ENCODE measurements around the gene EPHB1. TPM values are rescaled to one million over a fixed set of nuclear protein-coding genes. Genes with fewer than 3 reads are reported as not detected.

Gene EPHB1
- total RNA-seq, 1 donor from 2014 or later, result 0.53 TPM

GRCh38 chr3:134881305-134881704 lies 86.2 kb downstream of the EPHB1 start:
- Histone ChIP-seq H3K27me3 (no peaks in the 10 kb centered on the region), H3K4me1 (no peaks in the 10 kb centered on the region), H3K9me3 (no peaks in the 10 kb centered on the region), H3K27ac (no peak overlapping the region), H3K4me3 (no peak overlapping the region), H3K36me3 (no peaks in the 10 kb centered on the region)
- intact Hi-C loops (cut with DNase I), result no loop called here
- DNase-seq (ENCODE audit: low spot score in 2 of 2), result no peak
- no peak for TF ChIP-seq CTCF (IDR thresholded peaks at IDR 0.05)

- intact Hi-C loops (cut with DNase I), result no loop called here
- H3K36me3 ChIP-seq, result no peaks in the 10 kb centered on the region
- H3K9me3 ChIP-seq, result no peaks in the 10 kb centered on the region
- H3K27me3 ChIP-seq, result no peaks in the 10 kb centered on the region
- no peak overlapping the region for H3K27ac ChIP-seq
- no peak for DNase-seq (ENCODE audit: low spot score in 2 of 2)
- H3K4me1 ChIP-seq, result no peaks in the 10 kb centered on the region
- no peak for TF ChIP-seq CTCF (IDR thresholded peaks at IDR 0.05)
- no peak overlapping the region for H3K4me3 ChIP-seq
These were observed 88.8 kb downstream of the EPHB1 start for GRCh38 chr3:134883697-134884385.

GRCh38 chr3:134885877-134886621 lies 91.0 kb downstream of the EPHB1 start:
- Histone ChIP-seq H3K27me3 (no peaks in the 10 kb centered on the region), H3K36me3 (no peaks in the 10 kb centered on the region), H3K4me3 (no peak overlapping the region), H3K9me3 (no peaks in the 10 kb centered on the region), H3K27ac (no peak overlapping the region), H3K4me1 (no peaks in the 10 kb centered on the region)
- TF ChIP-seq CTCF (IDR thresholded peaks at IDR 0.05), result no peak
- no peak for DNase-seq (ENCODE audit: low spot score in 2 of 2)
- intact Hi-C loops (cut with DNase I), result no loop called here

- intact Hi-C loops (cut with DNase I), result no loop called here
- TF ChIP-seq CTCF (IDR thresholded peaks at IDR 0.05), result no peak
- H3K4me3 ChIP-seq, result no peak overlapping the region
These were observed 91.9 kb downstream of the EPHB1 start for GRCh38 chr3:134886991-134887390.

GRCh38 chr3:134887536-134887935 lies 92.5 kb downstream of the EPHB1 start:
- no peaks in the 10 kb centered on the region for H3K36me3 ChIP-seq
- H3K4me1 ChIP-seq, result no peaks in the 10 kb centered on the region
- intact Hi-C loops (cut with DNase I), result no loop called here
- DNase-seq (ENCODE audit: low spot score in 2 of 2), result no peak
- TF ChIP-seq CTCF (IDR thresholded peaks at IDR 0.05), result no peak
- H3K27me3 ChIP-seq, result no peaks in the 10 kb centered on the region
- no peak overlapping the region for H3K27ac ChIP-seq
- no peak overlapping the region for H3K4me3 ChIP-seq
- no peaks in the 10 kb centered on the region for H3K9me3 ChIP-seq

More at GRCh38 chr3:134886991-134887390, 91.9 kb downstream of the EPHB1 start:
- H3K9me3 ChIP-seq, result no peaks in the 10 kb centered on the region
- no peak for DNase-seq (ENCODE audit: low spot score in 2 of 2)
- no peak overlapping the region for H3K27ac ChIP-seq
- no peaks in the 10 kb centered on the region for H3K27me3 ChIP-seq
- no peaks in the 10 kb centered on the region for H3K36me3 ChIP-seq
- no peaks in the 10 kb centered on the region for H3K4me1 ChIP-seq

Measured in ascending aorta (tissue), 2 donors.